NB4 (cell line): ENCODE measurements around the gene SLC26A1.

ENCODE experiments used
- CTCF ChIP-seq: IDR thresholded peaks from one replicate; pipeline ENCODE4 v1.5.1; 2012; ENCODE audit warnings: low read depth, low read length
- MAX ChIP-seq: IDR thresholded peaks from 2 replicates; pipeline ENCODE4 v1.6.1; 2011; ENCODE audit warnings: low read depth, low read length
- POLR2A ChIP-seq: IDR thresholded peaks from 2 replicates; pipeline ENCODE4 v1.6.1; 2011; ENCODE audit warnings: mild to moderate bottlenecking; ENCODE audit not compliant: insufficient read length; ENCODE audit errors: extremely low read depth

- no peak for TF ChIP-seq CTCF
- TF ChIP-seq POLR2A = no peak
- TF ChIP-seq MAX = no peak
Measured at GRCh38 chr4:1004071-1004418, 10.8 kb upstream of the SLC26A1 start.
